ENCODE measurements around the gene FOXK2.

Gene FOXK2

GRCh38 chr17:82639628-82640027, 120.1 kb downstream of the FOXK2 start:
- DNase-seq (ENCODE audit: low spot score) = no peak

GRCh38 chr17:82640036-82640435, 120.5 kb downstream of the FOXK2 start:
- no peak for DNase-seq (ENCODE audit: low spot score)

DNA sequence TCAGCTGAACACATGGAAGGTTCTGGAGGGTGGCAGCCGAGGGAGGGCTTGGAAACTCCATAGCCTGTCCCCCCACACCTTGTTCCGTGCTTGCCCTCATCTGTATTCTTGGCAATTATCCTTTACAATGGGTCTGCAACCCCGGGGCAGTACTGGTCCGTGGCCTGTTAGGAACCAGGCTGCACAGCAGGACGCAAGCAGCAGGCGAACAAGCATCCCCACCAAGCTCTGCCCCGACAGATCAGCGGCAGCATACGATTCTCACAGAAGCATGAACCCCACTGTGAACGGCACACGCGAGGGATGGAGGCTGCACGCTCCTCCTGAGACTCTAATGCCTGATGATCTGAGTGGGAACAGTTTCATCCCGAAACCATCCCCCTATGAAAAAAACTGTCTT, 122.5 kb downstream of the FOXK2 start:
- DNase-seq (ENCODE audit: low spot score) = no peak

- no peak for DNase-seq (ENCODE audit: low spot score)
Measured at GRCh38 chr17:82644148-82644547, 124.6 kb downstream of the FOXK2 start.

- DNase-seq (ENCODE audit: low spot score) = no peak
Measured at GRCh38 chr17:82645516-82645915, 126.0 kb downstream of the FOXK2 start.

DNA sequence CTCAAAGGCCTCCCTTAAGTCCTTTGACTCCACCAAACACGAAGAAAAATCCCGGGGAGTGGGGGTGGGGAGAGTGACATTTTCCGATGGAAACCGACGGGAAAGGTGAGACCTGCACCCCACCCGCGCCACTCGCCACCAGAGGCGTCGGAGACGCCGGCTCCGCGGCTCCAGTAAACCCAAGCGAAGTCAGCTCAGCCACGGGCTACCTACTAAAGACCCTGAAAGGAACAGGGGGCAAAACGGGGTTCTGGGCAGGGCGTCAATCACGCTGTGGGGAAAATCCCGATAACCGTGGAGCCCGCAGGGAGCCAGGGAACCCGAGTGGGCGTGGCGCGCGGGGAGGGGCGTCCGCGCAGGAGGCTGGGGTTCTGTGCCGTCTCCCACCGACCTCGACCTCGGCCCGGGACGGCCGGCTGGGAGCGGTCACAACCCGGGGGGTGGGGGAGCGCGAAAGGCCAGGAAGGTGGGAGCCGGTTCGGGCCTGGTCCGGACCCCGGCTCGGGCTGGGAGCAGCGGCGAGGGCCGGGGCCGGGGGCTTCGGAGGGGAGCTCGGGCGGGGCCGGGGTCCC, 128.1 kb downstream of the FOXK2 start:
- DNase-seq (ENCODE audit: low spot score) = no peak

GRCh38 chr17:82648165-82648668, 128.7 kb downstream of the FOXK2 start, which contains the start of gene WDR45B:
TSS of gene WDR45B (minus strand) at chr17:82648444. CDS start at chr17:82648340, 104 bp downstream.
- peak; percentile 93 for DNase-seq (ENCODE audit: low spot score)

GRCh38 chr17:82648742-82649331, 129.3 kb downstream of the FOXK2 start:
- DNase-seq (ENCODE audit: low spot score) = peak; percentile 22

DNA sequence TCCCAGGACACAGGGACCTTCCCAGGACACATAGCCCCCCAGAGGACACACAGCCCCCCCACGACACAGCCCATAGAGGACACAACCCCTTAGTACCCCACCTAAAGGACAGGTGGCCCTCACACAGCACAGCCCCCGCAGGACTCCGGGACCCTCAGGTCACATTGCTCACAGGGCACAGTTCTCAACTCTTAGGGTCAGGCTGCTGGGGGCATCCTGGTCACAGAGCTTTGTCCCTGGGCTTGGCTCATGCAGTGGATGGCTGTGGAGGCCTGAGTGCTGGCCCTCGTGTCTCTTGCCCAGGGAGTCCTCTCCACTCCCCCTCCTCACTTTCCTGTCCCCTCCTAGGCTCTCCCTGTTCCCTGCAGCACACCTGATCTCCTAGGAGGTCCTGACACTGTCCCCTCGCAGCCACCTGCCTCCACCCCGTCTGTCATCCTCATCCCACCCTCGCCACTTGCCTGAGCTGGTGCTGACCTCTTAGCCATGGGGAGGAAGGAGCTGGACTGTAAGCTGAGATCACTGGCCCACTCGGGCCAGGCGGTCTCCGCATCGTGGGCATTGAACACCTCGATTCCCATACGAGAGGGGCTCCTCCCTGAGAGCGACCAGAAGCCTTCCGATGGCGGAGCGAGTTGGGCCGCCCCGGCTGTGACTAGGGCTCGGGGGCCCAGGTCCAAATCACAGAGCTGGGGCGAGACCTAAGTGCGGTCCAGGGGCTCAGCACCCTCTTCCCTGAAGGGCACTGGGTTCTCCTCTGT, 130.1 kb downstream of the FOXK2 start:
- no peak for DNase-seq (ENCODE audit: low spot score)

DNA sequence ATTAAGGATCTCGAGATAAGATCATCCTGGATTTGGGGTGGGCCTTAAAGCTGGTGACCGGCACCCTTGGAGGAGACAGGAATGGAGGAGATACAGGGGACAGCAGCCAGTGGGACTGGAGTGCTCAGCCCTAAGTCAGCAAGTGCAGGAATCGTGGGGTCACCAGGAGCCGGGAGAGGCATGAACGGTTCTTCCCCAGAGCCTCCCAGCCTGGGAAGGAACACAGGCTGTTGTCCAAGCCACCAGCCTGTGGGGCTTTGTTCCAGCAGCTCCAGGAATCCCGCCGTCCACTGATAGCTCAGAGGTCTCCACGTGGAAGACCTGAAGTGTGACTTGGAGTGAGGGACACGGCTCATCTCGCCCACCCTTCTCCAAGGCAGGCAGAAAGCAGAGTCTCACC, 131.2 kb downstream of the FOXK2 start:
- DNase-seq (ENCODE audit: low spot score) = no peak

DNA sequence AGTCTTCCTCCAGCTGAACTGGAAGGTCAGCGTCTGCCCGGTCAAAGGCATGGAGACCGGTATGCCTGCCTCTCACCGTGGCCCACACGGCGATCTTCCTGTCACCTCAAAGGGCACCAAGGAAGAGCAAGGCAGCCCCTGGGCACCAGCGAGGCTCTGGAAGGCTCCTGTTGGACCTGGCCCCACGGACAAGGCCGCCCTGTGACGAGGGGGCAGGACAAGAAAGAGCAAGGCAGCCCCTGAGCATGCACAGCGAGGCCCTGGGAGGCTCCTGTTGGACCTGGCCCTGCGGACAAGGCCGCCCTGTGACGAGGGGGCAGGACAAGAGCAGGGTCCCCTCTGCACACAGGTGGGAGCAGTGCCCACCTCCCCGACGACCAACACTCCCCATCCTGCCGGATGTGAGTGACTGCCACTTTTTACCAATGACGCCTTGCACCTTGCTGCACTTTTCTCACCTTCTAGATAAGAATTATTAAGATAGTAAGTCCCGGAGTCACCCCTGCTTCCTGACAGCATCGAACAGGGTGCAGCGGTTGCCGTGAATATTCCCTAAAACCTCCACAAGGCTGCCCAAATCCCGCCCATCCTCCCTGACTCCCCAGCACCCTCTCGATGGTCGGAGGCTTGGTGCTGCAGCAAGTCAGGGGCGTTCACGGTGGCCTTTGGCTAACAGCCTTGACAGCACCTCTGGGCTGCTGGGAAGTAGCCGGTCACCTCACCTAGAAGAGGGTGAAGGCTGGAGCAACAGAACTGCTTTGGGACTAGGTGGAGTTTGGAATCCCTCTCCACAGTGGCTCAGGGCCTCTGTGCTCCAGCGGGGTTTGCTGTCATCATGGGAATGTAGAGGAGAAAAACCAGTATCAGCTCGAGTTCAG, 134.4 kb downstream of the FOXK2 start:
- DNase-seq (ENCODE audit: low spot score) = no peak
